Measurements from ENCODE around the gene VDR. TPM values are rescaled to one million over a fixed set of nuclear protein-coding genes. Genes with fewer than 3 reads are reported as not detected.
A peak's percentile ranks its signal among the peaks of the same experiment; 100 is the strongest.
"Not testable (repeated sequence)": the region's sequence is repeated elsewhere in the genome, so short reads cannot be mapped to it uniquely, and the experiment has no call there.

Gene VDR
- total RNA-seq, 4 donors from 2014 or later = 36.7 to 47.9 (median 41.2) TPM

DNA sequence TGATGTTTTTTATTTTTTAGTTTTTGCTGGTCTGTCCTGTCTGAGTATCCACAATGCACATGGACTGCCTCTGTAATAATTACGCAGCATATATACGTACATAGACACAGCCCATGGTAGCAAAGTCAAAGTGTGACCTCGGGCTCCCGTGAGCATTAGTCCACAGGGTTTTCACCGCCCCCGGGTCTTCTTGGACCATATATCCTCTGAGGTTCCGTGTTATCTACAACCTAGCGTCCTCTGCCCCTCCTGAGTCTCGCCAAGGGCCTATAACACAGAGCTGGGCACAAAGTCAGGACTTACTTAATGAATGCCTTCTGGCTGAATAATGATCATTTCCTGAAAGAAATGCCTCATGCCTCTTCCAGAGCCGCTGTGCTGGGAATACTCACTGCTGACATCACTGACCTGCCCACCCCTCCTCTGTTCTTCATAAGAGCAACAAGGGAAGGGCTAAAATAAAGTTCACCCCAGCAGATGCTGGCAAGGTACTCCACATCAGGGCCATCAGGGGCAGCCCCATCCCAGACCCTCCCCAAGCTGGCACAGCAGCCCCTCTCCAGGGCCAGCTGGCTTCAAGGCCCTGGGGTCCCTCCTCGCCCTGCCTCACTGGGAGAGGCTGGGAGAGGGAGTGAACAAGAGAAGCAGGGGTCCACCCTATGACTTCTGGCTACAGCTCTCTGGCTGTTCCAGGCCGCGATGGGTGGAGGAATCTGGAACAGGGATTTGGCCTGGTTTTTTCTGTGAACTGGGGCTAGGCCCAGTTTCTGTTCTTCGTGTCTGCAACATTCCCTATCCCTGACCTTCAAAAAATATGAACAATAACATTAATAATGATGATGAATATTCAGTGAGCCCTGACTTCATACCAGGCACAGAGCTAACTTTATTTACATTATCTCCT is 93.0 kb downstream of the VDR start:
- H3K4me3 ChIP-seq = peak overlapping the region; percentile 3
- peaks cover 98% of the 10 kb centered on the region for H3K4me1 ChIP-seq

DNA sequence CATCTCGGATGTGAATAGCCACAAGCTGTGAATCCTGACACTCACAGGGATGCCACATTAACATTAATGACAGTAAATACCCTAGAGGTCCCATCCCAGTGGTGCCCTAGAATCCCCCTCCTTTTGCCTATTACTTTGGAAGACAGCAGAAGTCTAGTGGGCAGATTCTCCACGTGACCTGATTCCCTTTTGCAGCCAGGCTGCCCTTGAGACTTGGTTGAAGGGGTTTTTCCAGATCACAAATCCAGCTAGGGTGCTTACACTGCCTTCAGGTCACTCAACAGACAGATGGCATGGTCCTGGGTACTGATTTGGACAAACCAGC is 93.8 kb downstream of the VDR start:
- Histone ChIP-seq H3K36me3 (no peaks in the 10 kb centered on the region), H3K4me1 (peaks cover 99% of the 10 kb centered on the region), H3K27ac (peak overlapping the region; percentile 97), H3K9me3 (no peaks in the 10 kb centered on the region), H3K4me3 (no peak overlapping the region), H3K27me3 (no peaks in the 10 kb centered on the region)
- WGBS = 66% methylated on average over 2 of the region's 2 CpGs
- TF ChIP-seq, protein P1, sequence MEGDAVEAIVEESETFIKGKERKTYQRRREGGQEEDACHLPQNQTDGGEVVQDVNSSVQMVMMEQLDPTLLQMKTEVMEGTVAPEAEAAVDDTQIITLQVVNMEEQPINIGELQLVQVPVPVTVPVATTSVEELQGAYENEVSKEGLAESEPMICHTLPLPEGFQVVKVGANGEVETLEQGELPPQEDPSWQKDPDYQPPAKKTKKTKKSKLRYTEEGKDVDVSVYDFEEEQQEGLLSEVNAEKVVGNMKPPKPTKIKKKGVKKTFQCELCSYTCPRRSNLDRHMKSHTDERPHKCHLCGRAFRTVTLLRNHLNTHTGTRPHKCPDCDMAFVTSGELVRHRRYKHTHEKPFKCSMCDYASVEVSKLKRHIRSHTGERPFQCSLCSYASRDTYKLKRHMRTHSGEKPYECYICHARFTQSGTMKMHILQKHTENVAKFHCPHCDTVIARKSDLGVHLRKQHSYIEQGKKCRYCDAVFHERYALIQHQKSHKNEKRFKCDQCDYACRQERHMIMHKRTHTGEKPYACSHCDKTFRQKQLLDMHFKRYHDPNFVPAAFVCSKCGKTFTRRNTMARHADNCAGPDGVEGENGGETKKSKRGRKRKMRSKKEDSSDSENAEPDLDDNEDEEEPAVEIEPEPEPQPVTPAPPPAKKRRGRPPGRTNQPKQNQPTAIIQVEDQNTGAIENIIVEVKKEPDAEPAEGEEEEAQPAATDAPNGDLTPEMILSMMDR (IDR thresholded peaks at IDR 0.05) = no peak
- TF ChIP-seq EP300 (IDR thresholded peaks at IDR 0.05) (no peak), POLR2AphosphoS5 (IDR thresholded peaks at IDR 0.05) (no peak), POLR2A (IDR thresholded peaks at IDR 0.05) (no peak)
- DNase-seq (ENCODE audit: low spot score in 2 of 2) = no peak

More for the DNA sequence above, 93.0 kb downstream of the VDR start:
- H3K27me3 ChIP-seq = no peaks in the 10 kb centered on the region
- H3K27ac ChIP-seq = peak overlapping the region; percentile 97
- no peaks in the 10 kb centered on the region for H3K9me3 ChIP-seq
- WGBS = 24% methylated on average over 14 of the region's 14 CpGs
- TF ChIP-seq EP300 (IDR thresholded peaks at IDR 0.05) (no peak), POLR2A (IDR thresholded peaks at IDR 0.05) (peak in 1 of 2 donors; percentile 19), POLR2AphosphoS5 (IDR thresholded peaks at IDR 0.05) (peak in 2 of 3 donors; percentile 22 to 49)
- TF ChIP-seq, protein P1 (IDR thresholded peaks at IDR 0.05) = no peak
- no peak for DNase-seq (ENCODE audit: low spot score in 2 of 2)
- no peaks in the 10 kb centered on the region for H3K36me3 ChIP-seq

DNA sequence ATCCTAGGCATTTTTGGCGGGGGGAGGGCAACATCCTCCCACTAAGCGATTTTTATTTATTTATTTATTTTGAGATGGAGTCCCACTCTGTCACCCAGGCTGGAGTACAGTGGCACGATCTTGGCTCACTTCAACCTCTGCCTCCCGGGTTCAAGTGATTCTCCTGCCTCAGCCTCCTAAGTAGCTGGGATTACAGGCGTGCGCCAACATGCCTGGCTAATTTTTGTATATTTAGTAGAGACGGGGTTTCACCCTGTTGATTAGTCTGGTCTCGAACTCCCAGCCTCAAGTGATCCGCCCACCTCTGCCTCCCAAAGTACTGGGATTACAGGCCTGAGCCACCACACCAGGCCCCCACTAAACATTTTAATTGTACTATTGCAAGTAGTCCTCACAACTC is 95.3 kb downstream of the VDR start:
- WGBS = 74% methylated on average over 9 of the region's 9 CpGs
- H3K36me3 ChIP-seq = not testable (repeated sequence)

DNA sequence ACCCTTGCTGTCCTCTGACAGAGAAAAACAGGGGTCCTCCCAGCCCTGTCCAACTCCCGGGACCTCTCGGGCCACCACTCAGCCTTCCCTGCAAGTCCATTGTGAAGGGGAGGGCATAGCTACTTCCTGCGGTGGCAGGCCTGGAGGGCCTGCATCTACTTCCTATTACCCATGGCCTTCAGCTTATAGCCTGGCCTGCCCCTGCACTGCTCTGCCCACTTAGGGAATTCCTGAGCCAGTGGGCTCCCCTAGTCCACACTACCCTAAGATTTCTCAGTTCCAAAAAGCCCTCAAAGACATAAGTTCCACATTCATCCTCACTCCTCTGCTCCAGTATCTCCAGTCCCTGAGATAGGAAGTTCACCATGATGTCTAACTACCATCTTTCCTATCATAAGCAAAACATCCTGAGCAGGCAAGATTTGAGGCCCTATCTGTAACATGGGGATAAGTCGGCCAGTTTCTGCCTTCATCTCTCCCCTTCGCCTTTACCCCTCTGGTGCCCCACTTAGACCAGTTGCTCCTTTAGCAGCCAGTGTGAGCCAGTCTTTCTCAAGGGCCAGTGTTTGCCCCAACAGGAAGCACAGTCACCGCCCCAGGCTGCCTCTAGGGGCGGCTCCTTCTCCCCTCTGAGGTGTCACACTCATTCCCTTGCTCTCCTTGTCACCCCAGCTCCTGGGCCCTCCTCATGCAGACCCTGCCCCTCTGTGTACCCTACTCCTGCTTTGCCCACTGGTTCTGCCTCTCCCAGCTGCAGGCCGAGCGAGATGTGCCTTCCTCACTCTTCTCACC is 96.0 kb downstream of the VDR start:
- H3K36me3 ChIP-seq = peaks cover 5% of the 10 kb centered on the region
- TF ChIP-seq EP300 (IDR thresholded peaks at IDR 0.05) = no peak
- no peak for TF ChIP-seq POLR2A (IDR thresholded peaks at IDR 0.05)
- TF ChIP-seq, protein P1 (IDR thresholded peaks at IDR 0.05) = no peak
- no peak for TF ChIP-seq POLR2AphosphoS5 (IDR thresholded peaks at IDR 0.05)
- peak overlapping the region; percentile 6 for H3K4me3 ChIP-seq
- peaks cover 99% of the 10 kb centered on the region for H3K4me1 ChIP-seq
- H3K9me3 ChIP-seq = no peaks in the 10 kb centered on the region
- WGBS = 71% methylated on average over 9 of the region's 9 CpGs
- peak in 1 of 2 donors; percentile 61 for DNase-seq (ENCODE audit: low spot score in 2 of 2)
- no peaks in the 10 kb centered on the region for H3K27me3 ChIP-seq
- H3K27ac ChIP-seq = peak overlapping the region; percentile 61

More for the DNA sequence above, 95.3 kb downstream of the VDR start:
- H3K4me3 ChIP-seq; H3K27me3 ChIP-seq; DNase-seq (ENCODE audit: low spot score in 2 of 2); H3K9me3 ChIP-seq: not testable (repeated sequence)
- H3K27ac ChIP-seq = peak overlapping the region; percentile 9
- H3K4me1 ChIP-seq = peaks cover 99% of the 10 kb centered on the region

DNA sequence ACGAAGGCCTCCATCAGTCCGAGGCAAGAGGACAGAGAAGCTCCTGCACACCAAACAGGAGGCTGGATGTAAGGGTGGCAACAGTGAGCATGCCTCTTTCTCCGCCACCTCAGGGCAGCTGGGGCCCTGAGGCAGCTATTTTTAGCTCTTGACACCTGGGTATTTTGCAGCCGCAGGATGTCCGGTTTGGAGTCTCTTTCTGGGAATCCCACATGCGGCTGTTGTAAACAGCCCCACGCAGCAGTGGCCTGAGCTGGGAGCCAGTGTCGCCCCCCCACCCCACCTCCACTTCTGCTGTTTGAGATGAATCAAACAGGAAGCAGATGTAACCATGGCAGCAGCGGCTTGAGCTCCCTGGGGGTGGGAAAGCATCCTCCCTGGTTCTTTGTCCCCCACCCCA is 96.7 kb downstream of the VDR start:
- H3K27ac ChIP-seq = peak overlapping the region; percentile 61
- H3K27me3 ChIP-seq = no peaks in the 10 kb centered on the region
- WGBS = 26% methylated on average over 4 of the region's 9 CpGs
- peak overlapping the region; percentile 6 for H3K4me3 ChIP-seq
- peaks cover 99% of the 10 kb centered on the region for H3K4me1 ChIP-seq
- H3K9me3 ChIP-seq = no peaks in the 10 kb centered on the region
- peaks cover 10% of the 10 kb centered on the region for H3K36me3 ChIP-seq
- DNase-seq (ENCODE audit: low spot score in 2 of 2) = peak in 1 of 2 donors; percentile 78
- TF ChIP-seq, protein P1 (IDR thresholded peaks at IDR 0.05) = no peak
- TF ChIP-seq EP300 (IDR thresholded peaks at IDR 0.05) (no peak), POLR2AphosphoS5 (IDR thresholded peaks at IDR 0.05) (no peak), POLR2A (IDR thresholded peaks at IDR 0.05) (no peak)

All from suprapubic skin (tissue), 4 donors.